Caco-2 (cell line): Measurements from ENCODE around the gene LPAR1. TPM values are rescaled to one million over a fixed set of nuclear protein-coding genes. Genes with fewer than 3 reads are reported as not detected.

ENCODE experiments used
- BruUV-seq: library from RNA; stranded (reverse); fragments of 400-500 nt; replicated peaks from 2 replicates; lab custom pipeline; 2021; lab: Mats Ljungman, UMichigan
- CTCF ChIA-PET: fragments of 300-600 bp; sonication (Branson Sonifier 250); formaldehyde crosslinking; loops from one replicate; lab custom pipeline; 2022; ENCODE audit warnings: antibody characterized with exemption; lab: Charles Lee
- POLR2A ChIA-PET: fragments of 300-600 bp; sonication (Branson Sonifier 250); formaldehyde crosslinking; loops from one replicate; lab custom pipeline; 2022; ENCODE audit warnings: antibody characterized with exemption; lab: Charles Lee
- DNase-seq, 2 experiments: peaks; one replicate each; pipeline versions ENCODE4 v3.0.0 to v3.0.0-alpha.2; 2020 to 2022
- H3K27me3 ChIP-seq: replicated peaks from 2 replicates; pipeline ENCODE4 v1.6.0; 2011; ENCODE audit warnings: low read length; ENCODE audit not compliant: control insufficient read depth, insufficient read depth
- H3K36me3 ChIP-seq: 2 replicates; pipeline ENCODE4 v1.5.1; 2011; ENCODE audit warnings: low read length; ENCODE audit not compliant: control insufficient read depth, insufficient read depth
- H3K4me1 ChIP-seq: fragments of 250-450 bp; sonication (Bioruptor Pico); 2 replicates; pipeline ENCODE4 v1.5.1; 2020; ENCODE audit warnings: mild to moderate bottlenecking
- H3K4me3 ChIP-seq: 2 replicates; pipeline ENCODE4 v1.5.1; 2011; ENCODE audit warnings: low read depth, mild to moderate bottlenecking, control low read depth, low read length
- H3K9me3 ChIP-seq: fragments of 250-450 bp; sonication (Bioruptor Pico); 2 replicates; pipeline ENCODE4 v1.5.1; 2020; ENCODE audit warnings: mild to moderate bottlenecking, moderate library complexity
- H3K27ac Mint-ChIP-seq: one replicate; pipeline ENCODE4 v1.8.0; 2022; ENCODE audit warnings: mixed read lengths; ENCODE audit not compliant: unreplicated experiment
- H3K27me3 Mint-ChIP-seq: one replicate; pipeline ENCODE4 v1.8.0; 2022; ENCODE audit warnings: mixed read lengths; ENCODE audit not compliant: insufficient read depth, unreplicated experiment
- H3K36me3 Mint-ChIP-seq: one replicate; pipeline ENCODE4 v1.8.0; 2022; ENCODE audit warnings: mild to moderate bottlenecking, mixed read lengths; ENCODE audit not compliant: insufficient read depth, unreplicated experiment
- H3K4me1 Mint-ChIP-seq: one replicate; pipeline ENCODE4 v1.8.0; 2022; ENCODE audit warnings: low read depth, mixed read lengths; ENCODE audit not compliant: unreplicated experiment
- H3K4me3 Mint-ChIP-seq: one replicate; pipeline ENCODE4 v1.8.0; 2022; ENCODE audit warnings: mild to moderate bottlenecking, moderate library complexity, mixed read lengths; ENCODE audit not compliant: unreplicated experiment
- H3K9me3 Mint-ChIP-seq: one replicate; pipeline ENCODE4 v1.8.0; 2022; ENCODE audit warnings: mixed read lengths; ENCODE audit not compliant: unreplicated experiment
- intact Hi-C: fragments of 100-400 bp; cut with micrococcal nuclease; formaldehyde crosslinking; loops from one replicate; pipeline ENCODE4 v1.10.0; 2022; ENCODE audit not compliant: unreplicated experiment
- total RNA-seq: library from RNA; stranded (reverse); gene quantifications from 2 replicates; pipeline ENCODE4 v1.2.3, GENCODE V29; 2022
- TF ChIP-seq, protein P1 (sequence below), 2 experiments: fragments of 200-600 bp in 1 of 2; IDR thresholded peaks; 1 replicate in 1 of 2; 2 replicates in 1 of 2; pipeline versions ENCODE4 v1.5.1 to v1.8.0; 2011 to 2022; ENCODE audit warnings: antibody characterized with exemption in 1 of 2, control low read depth in 1 of 2, inconsistent platforms in 1 of 2, low read depth in 1 of 2, low read length in 1 of 2, mild to moderate bottlenecking in 1 of 2, moderate library complexity in 1 of 2; ENCODE audit not compliant: insufficient read depth in 1 of 2, severe bottlenecking in 1 of 2, unreplicated experiment in 1 of 2

Gene LPAR1
- total RNA-seq, 1 experiment from 2014 or later: 20.3 TPM

DNA sequence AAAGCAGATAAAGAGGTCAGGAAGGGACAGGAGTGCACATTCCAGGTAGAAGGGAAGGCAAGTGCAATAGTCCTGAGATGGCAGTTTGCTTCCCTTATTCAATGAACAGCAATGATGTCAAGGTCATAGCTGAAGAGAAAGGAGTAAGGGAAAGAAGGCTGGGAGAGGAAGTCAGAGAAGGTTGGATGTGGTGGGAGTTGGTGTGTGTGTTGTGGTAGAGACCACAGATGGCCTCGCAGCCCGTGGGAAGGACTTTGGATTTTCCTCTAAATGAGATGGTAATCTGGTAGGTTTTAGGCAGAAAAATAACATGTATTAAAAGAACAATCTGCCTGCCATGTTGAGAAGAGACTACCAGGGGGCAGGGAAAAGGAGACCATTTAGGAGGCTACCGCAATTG is 25.1 kb upstream of the LPAR1 start:
- Mint-ChIP-seq H3K36me3 (no peaks in the 10 kb centered on the region), H3K4me1 (no peaks in the 10 kb centered on the region)

GRCh38 chr9:111058166-111058565 is 19.9 kb upstream of the LPAR1 start:
- no peaks in the 10 kb centered on the region for H3K9me3 ChIP-seq
- H3K4me3 ChIP-seq: no peak overlapping the region
- TF ChIP-seq, protein P1, sequence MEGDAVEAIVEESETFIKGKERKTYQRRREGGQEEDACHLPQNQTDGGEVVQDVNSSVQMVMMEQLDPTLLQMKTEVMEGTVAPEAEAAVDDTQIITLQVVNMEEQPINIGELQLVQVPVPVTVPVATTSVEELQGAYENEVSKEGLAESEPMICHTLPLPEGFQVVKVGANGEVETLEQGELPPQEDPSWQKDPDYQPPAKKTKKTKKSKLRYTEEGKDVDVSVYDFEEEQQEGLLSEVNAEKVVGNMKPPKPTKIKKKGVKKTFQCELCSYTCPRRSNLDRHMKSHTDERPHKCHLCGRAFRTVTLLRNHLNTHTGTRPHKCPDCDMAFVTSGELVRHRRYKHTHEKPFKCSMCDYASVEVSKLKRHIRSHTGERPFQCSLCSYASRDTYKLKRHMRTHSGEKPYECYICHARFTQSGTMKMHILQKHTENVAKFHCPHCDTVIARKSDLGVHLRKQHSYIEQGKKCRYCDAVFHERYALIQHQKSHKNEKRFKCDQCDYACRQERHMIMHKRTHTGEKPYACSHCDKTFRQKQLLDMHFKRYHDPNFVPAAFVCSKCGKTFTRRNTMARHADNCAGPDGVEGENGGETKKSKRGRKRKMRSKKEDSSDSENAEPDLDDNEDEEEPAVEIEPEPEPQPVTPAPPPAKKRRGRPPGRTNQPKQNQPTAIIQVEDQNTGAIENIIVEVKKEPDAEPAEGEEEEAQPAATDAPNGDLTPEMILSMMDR (IDR thresholded peaks at IDR 0.05; ENCODE audit: insufficient read depth in 1 of 2, low read depth in 1 of 2, low read length in 1 of 2, severe bottlenecking in 1 of 2, unreplicated experiment in 1 of 2): no peak
- no peaks in the 10 kb centered on the region for H3K4me1 ChIP-seq
- H3K36me3 ChIP-seq: no peaks in the 10 kb centered on the region
- CTCF ChIA-PET: no interaction called here
- intact Hi-C loops: no loop called here
- DNase-seq: no peak
- H3K36me3 Mint-ChIP-seq: no peaks in the 10 kb centered on the region
- H3K27ac Mint-ChIP-seq: no peak overlapping the region
- no peaks in the 10 kb centered on the region for H3K4me1 Mint-ChIP-seq
- peaks cover 12% of the 10 kb centered on the region for H3K27me3 Mint-ChIP-seq
- no peaks in the 10 kb centered on the region for H3K27me3 ChIP-seq
- H3K4me3 Mint-ChIP-seq: no peak overlapping the region
- POLR2A ChIA-PET: no interaction called here
- no TSS peak for BruUV-seq
- H3K9me3 Mint-ChIP-seq: no peaks in the 10 kb centered on the region

More for the DNA sequence above, 25.1 kb upstream of the LPAR1 start:
- no peaks in the 10 kb centered on the region for H3K36me3 ChIP-seq
- TF ChIP-seq, protein P1 (IDR thresholded peaks at IDR 0.05; ENCODE audit: insufficient read depth in 1 of 2, low read depth in 1 of 2, low read length in 1 of 2, severe bottlenecking in 1 of 2, unreplicated experiment in 1 of 2): no peak
- BruUV-seq: no TSS peak
- no peak overlapping the region for H3K4me3 ChIP-seq
- DNase-seq: no peak
- Mint-ChIP-seq H3K27ac (no peak overlapping the region), H3K9me3 (no peaks in the 10 kb centered on the region), H3K4me3 (no peak overlapping the region), H3K27me3 (peaks cover 21% of the 10 kb centered on the region)
- ChIA-PET POLR2A (no interaction called here), CTCF (no interaction called here)
- H3K4me1 ChIP-seq: no peaks in the 10 kb centered on the region
- no peaks in the 10 kb centered on the region for H3K27me3 ChIP-seq
- no peaks in the 10 kb centered on the region for H3K9me3 ChIP-seq
- intact Hi-C loops: no loop called here

DNA sequence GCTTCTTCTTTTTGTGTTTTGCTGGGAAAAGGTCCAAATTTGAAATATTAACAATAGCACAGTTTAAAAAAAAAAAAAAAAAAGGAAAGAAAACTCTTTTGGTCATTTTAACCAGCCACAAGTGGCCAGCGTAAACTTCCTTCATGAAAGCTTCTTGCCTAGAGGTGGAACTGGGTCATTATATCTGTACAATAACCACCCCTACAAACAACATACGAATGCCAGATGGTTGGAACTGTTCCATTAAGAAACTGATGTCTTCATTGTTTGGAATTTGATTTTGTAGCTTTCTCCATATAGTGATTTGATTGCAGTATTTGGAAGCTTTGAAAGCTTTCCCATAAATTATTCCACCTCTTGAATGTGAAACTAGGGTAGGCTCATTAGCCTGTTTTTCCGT is 18.3 kb upstream of the LPAR1 start:
- Histone ChIP-seq H3K36me3 (no peaks in the 10 kb centered on the region), H3K27me3 (no peaks in the 10 kb centered on the region), H3K4me1 (no peaks in the 10 kb centered on the region), H3K4me3 (no peak overlapping the region), H3K9me3 (no peaks in the 10 kb centered on the region)
- Mint-ChIP-seq H3K36me3 (no peaks in the 10 kb centered on the region), H3K9me3 (no peaks in the 10 kb centered on the region), H3K4me1 (no peaks in the 10 kb centered on the region), H3K27ac (no peak overlapping the region), H3K27me3 (peaks cover 10% of the 10 kb centered on the region), H3K4me3 (no peak overlapping the region)
- TF ChIP-seq, protein P1 (IDR thresholded peaks at IDR 0.05; ENCODE audit: insufficient read depth in 1 of 2, low read depth in 1 of 2, low read length in 1 of 2, severe bottlenecking in 1 of 2, unreplicated experiment in 1 of 2): no peak
- no TSS peak for BruUV-seq
- intact Hi-C loops: no loop called here
- ChIA-PET POLR2A (no interaction called here), CTCF (no interaction called here)
- no peak for DNase-seq
